Brain microvascular endothelial cell (primary cell): ENCODE data around the gene CDS1.

Experiments
- DNase-seq: peaks from one replicate; pipeline ENCODE4 v3.0.0-alpha.2; 2020
- H3K27ac ChIP-seq: fragments of 250-450 bp; sonication (Bioruptor Pico); 2 replicates; pipeline ENCODE4 v1.5.1; 2020; ENCODE audit warnings: mild to moderate bottlenecking, moderate library complexity
- H3K27me3 ChIP-seq: fragments of 250-450 bp; sonication (Bioruptor Pico); replicated peaks from 2 replicates; pipeline ENCODE4 v1.5.1; 2020; ENCODE audit warnings: mild to moderate bottlenecking
- H3K36me3 ChIP-seq: fragments of 250-450 bp; sonication (Bioruptor Pico); replicated peaks from 2 replicates; pipeline ENCODE4 v1.5.1; 2020; ENCODE audit warnings: mild to moderate bottlenecking
- H3K4me3 ChIP-seq: 2 replicates; pipeline ENCODE4 v1.5.1; 2011; ENCODE audit warnings: low read depth, mild to moderate bottlenecking, control low read depth, low read length, moderate library complexity
- CTCF ChIP-seq: IDR thresholded peaks from 2 replicates; pipeline ENCODE4 v1.5.1; 2011; ENCODE audit warnings: low read depth, mild to moderate bottlenecking, moderate library complexity, low read length, control low read depth, inconsistent platforms; ENCODE audit errors: missing control alignments
- in situ Hi-C: cut with HindIII; loops from 2 replicates; pipeline ENCODE4 v1.10.0; 2017; ENCODE audit warnings: low sequenced_read_pairs, low pct_ligation_motif_present

Gene CDS1

GRCh38 chr4:84563002-84563401, 19.9 kb upstream of the CDS1 start:
- Histone ChIP-seq H3K36me3 (no peaks in the 10 kb centered on the region), H3K27ac (no peak overlapping the region), H3K4me3 (no peak overlapping the region), H3K27me3 (no peaks in the 10 kb centered on the region)
- TF ChIP-seq CTCF, result no peak
- DNase-seq, result no peak
- in situ Hi-C loops, result no loop called here

GRCh38 chr4:84565951-84566350, 17.0 kb upstream of the CDS1 start:
- H3K27ac ChIP-seq, result no peak overlapping the region
- no peak for DNase-seq
- in situ Hi-C loops, result no loop called here

GRCh38 chr4:84568496-84568895, 14.4 kb upstream of the CDS1 start:
- H3K27me3 ChIP-seq, result no peaks in the 10 kb centered on the region
- no peaks in the 10 kb centered on the region for H3K36me3 ChIP-seq
- no peak for DNase-seq
- H3K27ac ChIP-seq, result no peak overlapping the region
- H3K4me3 ChIP-seq, result no peak overlapping the region
- in situ Hi-C loops, result no loop called here
- no peak for TF ChIP-seq CTCF

More at GRCh38 chr4:84565951-84566350, 17.0 kb upstream of the CDS1 start:
- no peak for TF ChIP-seq CTCF
- Histone ChIP-seq H3K4me3 (no peak overlapping the region), H3K27me3 (no peaks in the 10 kb centered on the region), H3K36me3 (no peaks in the 10 kb centered on the region)

GRCh38 chr4:84569009-84569408, 13.9 kb upstream of the CDS1 start:
- Histone ChIP-seq H3K27ac (no peak overlapping the region), H3K36me3 (no peaks in the 10 kb centered on the region), H3K4me3 (no peak overlapping the region), H3K27me3 (no peaks in the 10 kb centered on the region)
- TF ChIP-seq CTCF, result no peak
- DNase-seq, result no peak
- in situ Hi-C loops, result no loop called here

- H3K36me3 ChIP-seq, result no peaks in the 10 kb centered on the region
- in situ Hi-C loops, result no loop called here
- no peak overlapping the region for H3K27ac ChIP-seq
- no peak for TF ChIP-seq CTCF
- peak; percentile 44 for DNase-seq
- H3K4me3 ChIP-seq, result no peak overlapping the region
- no peaks in the 10 kb centered on the region for H3K27me3 ChIP-seq
These were observed 9.4 kb upstream of the CDS1 start for GRCh38 chr4:84573385-84574068.
